Lung (tissue), 12 donors: ENCODE results near the gene NPAS3. TPM values are rescaled to one million over a fixed set of nuclear protein-coding genes. Genes with fewer than 3 reads are reported as not detected.

Experiments used
- ATAC-seq: fragments of 200-7000 bp; cut with Tn5 transposase; one replicate; pipeline ENCODE4 v1.9.1; 2020; ENCODE audit warnings: moderate number of reproducible peaks; ENCODE audit not compliant: insufficient read depth, low FRiP score
- DNase-seq, 3 donors: peaks; one replicate each; pipeline ENCODE4 v3.0.0-alpha.2; 2013 to 2017
- H3K27ac ChIP-seq, 2 donors: one replicate each; pipeline ENCODE4 v1.5.1; 2013; ENCODE audit warnings: mild to moderate bottlenecking in 2 of 2, moderate library complexity in 2 of 2, control low read depth in 1 of 2, inconsistent platforms in 1 of 2, low read depth in 1 of 2, low read length in 1 of 2
- H3K27me3 ChIP-seq, 3 donors: one replicate each; pipeline ENCODE4 v1.5.1; 2013; ENCODE audit warnings: low read length in 2 of 3; ENCODE audit not compliant: control insufficient read depth in 3 of 3, insufficient read depth in 3 of 3
- H3K36me3 ChIP-seq, 4 donors: one replicate each; pipeline ENCODE4 v1.5.1; 2013; ENCODE audit warnings: low read length in 4 of 4, mild to moderate bottlenecking in 1 of 4, moderate library complexity in 1 of 4; ENCODE audit not compliant: control insufficient read depth in 4 of 4, insufficient read depth in 4 of 4
- H3K4me1 ChIP-seq, 5 donors: one replicate each; pipeline ENCODE4 v1.5.1; 2013; ENCODE audit warnings: low read length in 5 of 5, mild to moderate bottlenecking in 2 of 5, moderate library complexity in 1 of 5; ENCODE audit not compliant: control insufficient read depth in 5 of 5, insufficient read depth in 5 of 5
- H3K4me3 ChIP-seq: one replicate; pipeline ENCODE4 v1.5.1; 2013; ENCODE audit warnings: mild to moderate bottlenecking, control low read depth, moderate library complexity
- H3K9ac ChIP-seq, 2 donors: one replicate each; pipeline ENCODE4 v1.5.1; 2013; ENCODE audit warnings: low read length in 2 of 2, control low read depth in 1 of 2; ENCODE audit not compliant: insufficient read depth in 1 of 2
- H3K9me3 ChIP-seq, 4 donors: one replicate each; pipeline ENCODE4 v1.5.1; 2013; ENCODE audit warnings: low read length in 3 of 4, mild to moderate bottlenecking in 1 of 4, moderate library complexity in 1 of 4; ENCODE audit not compliant: control insufficient read depth in 4 of 4, insufficient read depth in 3 of 4
- CTCF ChIP-seq: IDR thresholded peaks from 2 replicates; pipeline ENCODE4 v1.5.1; 2012; ENCODE audit warnings: mild to moderate bottlenecking; ENCODE audit errors: control extremely low read depth, extremely low read depth
- WGBS, 2 donors: extraction: QIAGEN DNeasy Blood & Tissue Kit; methylation state at CpG; one replicate each; pipeline ENCODE4 v1.1.7; 2013; 5-methylcytosine and 5-hydroxymethylcytosine counted together
- polyA plus RNA-seq, 2 donors: library from polyadenylated mRNA; stranded (reverse); fragments of 200-250 nt; gene quantifications; one replicate each; pipeline ENCODE4 v1.2.1, GENCODE V29; 2013
- total RNA-seq, 2 donors: library from RNA; depleted of rRNA in 1 of 2; stranded (reverse); fragments of >200 nt in 1 of 2; gene quantifications; one replicate each; pipeline ENCODE4 v1.2.1, GENCODE V29; 2014 to 2021
- donor health status: control.
- donor health status: control.
- donor health status: Bipolar disorder and iron deficiency.
- donor health status: healthy.
- donor health status: DM: yes; HTN: yes; CAD: no.

NPAS3 gene
- total and polyA plus RNA-seq, 4 donors: 0.13 to 0.48 (median 0.33) TPM

DNA sequence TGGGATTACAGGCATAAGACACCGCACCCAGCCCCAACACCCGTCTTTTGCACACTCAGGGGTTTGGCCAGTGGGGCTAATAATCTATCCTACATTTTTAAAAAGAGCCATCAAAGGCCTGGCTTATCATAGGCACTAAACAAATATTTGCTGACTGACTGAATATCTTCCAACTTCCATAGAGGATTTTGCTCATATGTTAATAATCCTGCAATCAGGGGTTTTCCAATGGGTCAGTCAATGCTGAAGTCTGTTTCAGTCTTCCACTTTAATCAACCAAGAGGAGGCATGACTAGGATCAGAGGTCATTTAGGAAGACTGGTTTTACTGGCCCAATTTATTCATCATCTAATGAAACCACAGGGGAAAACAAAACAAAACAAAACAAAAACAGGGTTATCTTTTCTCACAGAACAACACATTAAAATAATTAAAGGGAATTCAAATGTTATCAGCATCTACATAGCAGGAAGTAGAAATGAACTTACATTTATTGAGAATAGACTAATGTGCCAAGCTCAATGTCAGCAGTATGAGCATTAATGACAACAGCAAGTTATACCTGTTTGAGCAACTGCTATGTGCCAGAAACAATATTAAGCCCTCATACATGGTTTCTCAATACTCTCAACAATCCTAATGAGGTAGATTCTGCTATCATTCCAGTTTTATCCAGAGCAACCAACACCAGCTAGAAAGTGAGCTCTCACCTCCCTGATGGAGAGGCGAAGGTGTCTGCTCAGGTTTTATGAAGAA lies 640.0 kb downstream of the NPAS3 start:
- no peak for TF ChIP-seq CTCF

GRCh38 chr14:33580231-33580749 lies 641.6 kb downstream of the NPAS3 start:
- no peak overlapping the region for H3K9ac ChIP-seq
- H3K9me3 ChIP-seq: peaks cover 0 to 2% (median 0%) of the 10 kb centered on the region in 4 donors
- no peak for ATAC-seq
- no peak for DNase-seq
- no peaks in the 10 kb centered on the region for H3K36me3 ChIP-seq
- TF ChIP-seq CTCF: no peak
- WGBS, 2 donors: 87 to 91% methylated on average over 9 of the region's 9 CpGs
- no peak overlapping the region for H3K27ac ChIP-seq
- H3K27me3 ChIP-seq: no peaks in the 10 kb centered on the region
- no peak overlapping the region for H3K4me3 ChIP-seq
- no peaks in the 10 kb centered on the region for H3K4me1 ChIP-seq

More for the DNA sequence above, 640.0 kb downstream of the NPAS3 start:
- Histone ChIP-seq H3K9ac (no peak overlapping the region), H3K4me3 (no peak overlapping the region), H3K36me3 (no peaks in the 10 kb centered on the region), H3K27me3 (no peaks in the 10 kb centered on the region), H3K9me3 (peaks cover 0 to 2% (median 0%) of the 10 kb centered on the region in 4 donors), H3K4me1 (no peaks in the 10 kb centered on the region), H3K27ac (no peak overlapping the region)
- no peak for ATAC-seq
- WGBS, 2 donors: 87 to 91% methylated on average over 3 of the region's 3 CpGs
- DNase-seq: no peak

DNA sequence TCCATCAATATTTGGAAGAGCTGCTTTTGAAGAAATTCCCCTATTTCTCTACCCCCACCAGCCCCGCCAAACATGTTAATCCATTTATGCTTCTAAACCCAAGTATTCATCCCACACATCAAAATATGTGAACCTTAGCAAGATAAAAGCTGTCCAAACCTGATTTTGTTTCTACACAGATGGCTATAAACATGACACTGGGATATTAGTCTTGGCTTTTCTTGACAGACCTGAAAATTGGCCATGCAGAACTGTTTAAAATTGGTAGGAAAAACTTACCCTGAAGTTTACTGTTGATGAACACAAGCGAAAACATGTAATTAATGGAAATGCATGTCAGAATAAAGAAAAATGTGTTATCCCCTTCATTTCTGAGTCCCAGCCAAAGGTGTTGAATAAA lies 642.2 kb downstream of the NPAS3 start:
- H3K4me3 ChIP-seq: no peak overlapping the region
- H3K36me3 ChIP-seq: no peaks in the 10 kb centered on the region
- H3K9ac ChIP-seq: no peak overlapping the region
- no peak for ATAC-seq
- no peaks in the 10 kb centered on the region for H3K27me3 ChIP-seq
- no peak for TF ChIP-seq CTCF
- no peak overlapping the region for H3K27ac ChIP-seq
- 93 to 97% methylated on average over 2 of the region's 2 CpGs for WGBS, 2 donors
- no peaks in the 10 kb centered on the region for H3K4me1 ChIP-seq
- no peak for DNase-seq
- peaks cover 0 to 2% (median 0%) of the 10 kb centered on the region in 4 donors for H3K9me3 ChIP-seq

GRCh38 chr14:33584697-33585096 lies 646.0 kb downstream of the NPAS3 start:
- no peaks in the 10 kb centered on the region for H3K27me3 ChIP-seq
- TF ChIP-seq CTCF: no peak
- DNase-seq (no peak), ATAC-seq (no peak)
- 90 to 96% methylated on average over 2 of the region's 2 CpGs for WGBS, 2 donors
- no peak overlapping the region for H3K4me3 ChIP-seq
- H3K27ac ChIP-seq: no peak overlapping the region
- no peak overlapping the region for H3K9ac ChIP-seq
- H3K4me1 ChIP-seq: no peaks in the 10 kb centered on the region
- no peaks in the 10 kb centered on the region for H3K36me3 ChIP-seq
- peaks cover 0 to 2% (median 0%) of the 10 kb centered on the region in 4 donors for H3K9me3 ChIP-seq
